Osteoblast (primary cell): Measurements from ENCODE around the gene SLC6A13. TPM values are rescaled to one million over a fixed set of nuclear protein-coding genes. Genes with fewer than 3 reads are reported as not detected.

Source experiments
- DNase-seq: peaks from one replicate; pipeline ENCODE4 v3.0.0; 2011; ENCODE audit warnings: low spot score, mixed read lengths; ENCODE audit not compliant: insufficient read length; ENCODE audit errors: missing footprints
- H2AFZ ChIP-seq: 2 replicates; pipeline ENCODE4 v1.6.0; 2011; ENCODE audit warnings: mild to moderate bottlenecking, low read length
- H3K27ac ChIP-seq: 2 replicates; pipeline ENCODE4 v1.5.1; 2011; ENCODE audit warnings: mild to moderate bottlenecking, low read depth, low read length, moderate library complexity
- H3K27me3 ChIP-seq: 2 replicates; pipeline ENCODE4 v1.6.0; 2012; ENCODE audit warnings: mild to moderate bottlenecking, control low read depth, inconsistent platforms, low read length, moderate library complexity; ENCODE audit not compliant: insufficient read depth
- H3K36me3 ChIP-seq: 2 replicates; pipeline ENCODE4 v1.5.1; 2011; ENCODE audit warnings: mild to moderate bottlenecking, low read length, control low read depth, moderate library complexity; ENCODE audit not compliant: insufficient read depth
- H3K4me1 ChIP-seq: 2 replicates; pipeline ENCODE4 v1.5.1; 2011; ENCODE audit warnings: mild to moderate bottlenecking, low read length, control low read depth, moderate library complexity; ENCODE audit not compliant: insufficient read depth
- H3K4me2 ChIP-seq: 2 replicates; pipeline ENCODE4 v1.6.0; 2011; ENCODE audit warnings: mild to moderate bottlenecking, low read length; ENCODE audit not compliant: insufficient read depth
- H3K4me3 ChIP-seq: fragments of 200-600 bp; sonication (generic); 3 replicates; pipeline ENCODE4 v1.5.1; 2012; ENCODE audit warnings: mild to moderate bottlenecking, low read length, inconsistent platforms; ENCODE audit not compliant: insufficient read depth
- H3K79me2 ChIP-seq: 2 replicates; pipeline ENCODE4 v1.6.0; 2012; ENCODE audit warnings: mild to moderate bottlenecking, low read length, control low read depth, inconsistent platforms; ENCODE audit not compliant: insufficient read depth
- H3K9me3 ChIP-seq: 2 replicates; pipeline ENCODE4 v1.5.1; 2011; ENCODE audit warnings: low read depth, low read length, control low read depth
- H4K20me1 ChIP-seq: 2 replicates; pipeline ENCODE4 v1.6.0; 2012; ENCODE audit warnings: mild to moderate bottlenecking, low read length, control low read depth; ENCODE audit not compliant: insufficient read depth
- CTCF ChIP-seq: IDR thresholded peaks from 2 replicates; pipeline ENCODE4 v1.5.1; 2011; ENCODE audit warnings: mild to moderate bottlenecking, low read depth, low read length, moderate library complexity; ENCODE audit errors: extremely low read depth
- total RNA-seq: library from RNA; depleted of rRNA; stranded (reverse); fragments of >200 nt; gene quantifications from 2 replicates; pipeline ENCODE4 v1.2.3, GENCODE V29; 2012

The SLC6A13 gene
- total RNA-seq, 1 donor = not detected

- H4K20me1 ChIP-seq = no peaks in the 10 kb centered on the region
- peaks cover 16% of the 10 kb centered on the region for H3K27me3 ChIP-seq
- H3K36me3 ChIP-seq = no peaks in the 10 kb centered on the region
- no peak for TF ChIP-seq CTCF
- no peak for DNase-seq
- no peak overlapping the region for H2AFZ ChIP-seq
- no peak overlapping the region for H3K4me2 ChIP-seq
- no peaks in the 10 kb centered on the region for H3K79me2 ChIP-seq
- peaks cover 6% of the 10 kb centered on the region for H3K4me1 ChIP-seq
- H3K4me3 ChIP-seq = no peak overlapping the region
- H3K9me3 ChIP-seq = no peaks in the 10 kb centered on the region
- H3K27ac ChIP-seq = no peak overlapping the region
Measured at GRCh38 chr12:174124-174523, 88.5 kb downstream of the SLC6A13 start.

- TF ChIP-seq CTCF = no peak
- Histone ChIP-seq H3K79me2 (no peaks in the 10 kb centered on the region), H3K36me3 (no peaks in the 10 kb centered on the region), H2AFZ (no peak overlapping the region), H3K4me2 (no peak overlapping the region), H4K20me1 (no peaks in the 10 kb centered on the region), H3K4me1 (peaks cover 5% of the 10 kb centered on the region), H3K9me3 (no peaks in the 10 kb centered on the region), H3K4me3 (no peak overlapping the region), H3K27ac (no peak overlapping the region), H3K27me3 (peaks cover 30% of the 10 kb centered on the region)
- no peak for DNase-seq
Measured at GRCh38 chr12:172732-173161, 89.9 kb downstream of the SLC6A13 start.

GRCh38 chr12:171743-172676, 90.6 kb downstream of the SLC6A13 start:
- DNase-seq = no peak
- H2AFZ ChIP-seq = no peak overlapping the region
- no peaks in the 10 kb centered on the region for H3K79me2 ChIP-seq
- no peaks in the 10 kb centered on the region for H3K9me3 ChIP-seq
- no peak overlapping the region for H3K27ac ChIP-seq
- no peaks in the 10 kb centered on the region for H4K20me1 ChIP-seq
- H3K27me3 ChIP-seq = peaks cover 35% of the 10 kb centered on the region
- no peak for TF ChIP-seq CTCF
- peaks cover 5% of the 10 kb centered on the region for H3K4me1 ChIP-seq
- H3K36me3 ChIP-seq = no peaks in the 10 kb centered on the region
- no peak overlapping the region for H3K4me3 ChIP-seq
- no peak overlapping the region for H3K4me2 ChIP-seq

GRCh38 chr12:171276-171675, 91.4 kb downstream of the SLC6A13 start:
- Histone ChIP-seq H3K27ac (no peak overlapping the region), H3K36me3 (no peaks in the 10 kb centered on the region), H3K27me3 (peaks cover 35% of the 10 kb centered on the region), H3K4me3 (no peak overlapping the region), H3K4me1 (no peaks in the 10 kb centered on the region), H3K4me2 (no peak overlapping the region), H3K79me2 (no peaks in the 10 kb centered on the region), H3K9me3 (no peaks in the 10 kb centered on the region), H4K20me1 (no peaks in the 10 kb centered on the region), H2AFZ (no peak overlapping the region)
- TF ChIP-seq CTCF = no peak
- no peak for DNase-seq
